Measurements from ENCODE around the gene GPR146. TPM values are rescaled to one million over a fixed set of nuclear protein-coding genes. Genes with fewer than 3 reads are reported as not detected.

The GPR146 gene
- total and polyA plus RNA-seq, 2 of the 13 experiments (the other 11 are each of a cell fraction or from before 2014, with no cell fraction given): 2.0 to 15.9 TPM

DNA sequence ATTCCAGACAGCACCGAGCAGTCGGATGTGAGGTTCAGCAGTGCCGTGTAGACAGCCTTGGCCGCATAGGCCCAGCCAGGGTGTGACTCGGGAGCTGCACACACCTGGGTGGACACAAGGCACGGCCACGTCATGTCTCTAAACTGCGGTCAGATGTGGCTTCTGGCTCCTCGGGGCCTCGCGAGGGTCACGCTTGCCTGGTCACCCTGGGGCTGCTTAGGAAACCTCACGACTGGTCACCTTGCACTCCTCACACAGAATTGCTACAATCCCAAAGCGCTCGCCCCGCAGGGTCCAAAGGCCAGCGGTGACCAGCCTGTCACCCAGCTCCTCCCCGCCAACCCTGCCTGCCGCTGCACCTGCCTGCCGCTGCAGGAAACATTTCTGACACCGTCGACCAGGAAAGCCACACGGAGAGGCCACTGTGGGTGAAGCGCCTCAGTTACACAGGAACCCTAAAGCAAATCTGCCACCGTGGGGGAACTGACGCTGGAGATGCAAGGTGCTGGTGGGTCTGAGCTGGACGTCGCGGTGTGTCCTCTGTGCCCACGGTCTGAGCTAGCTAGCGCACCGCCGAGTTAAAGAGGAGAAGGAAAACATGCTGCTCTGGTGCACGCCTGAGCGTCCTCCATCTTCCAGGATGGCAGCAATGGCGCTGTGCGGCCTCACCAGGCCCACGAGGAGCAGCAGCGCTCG lies 48.6 kb downstream of the GPR146 start (continued):
- TF ChIP-seq, protein P1, sequence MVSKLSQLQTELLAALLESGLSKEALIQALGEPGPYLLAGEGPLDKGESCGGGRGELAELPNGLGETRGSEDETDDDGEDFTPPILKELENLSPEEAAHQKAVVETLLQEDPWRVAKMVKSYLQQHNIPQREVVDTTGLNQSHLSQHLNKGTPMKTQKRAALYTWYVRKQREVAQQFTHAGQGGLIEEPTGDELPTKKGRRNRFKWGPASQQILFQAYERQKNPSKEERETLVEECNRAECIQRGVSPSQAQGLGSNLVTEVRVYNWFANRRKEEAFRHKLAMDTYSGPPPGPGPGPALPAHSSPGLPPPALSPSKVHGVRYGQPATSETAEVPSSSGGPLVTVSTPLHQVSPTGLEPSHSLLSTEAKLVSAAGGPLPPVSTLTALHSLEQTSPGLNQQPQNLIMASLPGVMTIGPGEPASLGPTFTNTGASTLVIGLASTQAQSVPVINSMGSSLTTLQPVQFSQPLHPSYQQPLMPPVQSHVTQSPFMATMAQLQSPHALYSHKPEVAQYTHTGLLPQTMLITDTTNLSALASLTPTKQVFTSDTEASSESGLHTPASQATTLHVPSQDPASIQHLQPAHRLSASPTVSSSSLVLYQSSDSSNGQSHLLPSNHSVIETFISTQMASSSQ (IDR thresholded peaks at IDR 0.05; ENCODE audit: low read depth): no peak
- TF ChIP-seq, protein P1 (CRISPR knock-in tag; IDR thresholded peaks at IDR 0.05; ENCODE audit: borderline replicate concordance): 0 out of 2 replicates have a peak, but pooled peaks have one; percentile 34
- TF ChIP-seq ZKSCAN8 (CRISPR knock-in tag; IDR thresholded peaks at IDR 0.05; ENCODE audit: borderline replicate concordance) (no peak; the same call in 1 of the 2 replicates), ZNF143 (CRISPR knock-in tag; IDR thresholded peaks at IDR 0.05) (no peak), KLF13 (CRISPR knock-in tag; IDR thresholded peaks at IDR 0.05) (no peak), ATRX (CRISPR knock-in tag; IDR thresholded peaks at IDR 0.05; ENCODE audit: borderline replicate concordance) (no peak), SRY (CRISPR knock-in tag; IDR thresholded peaks at IDR 0.05) (peak; percentile 73; the same call in 1 of the 2 replicates), POLR2A (IDR thresholded peaks at IDR 0.05; ENCODE audit: insufficient read depth in 1 of 2, low read depth in 2 of 2, low read length in 2 of 2) (0 out of 4 replicates have a peak, but pooled peaks of 1 of the 2 experiments have one; percentile 44), SUZ12 (IDR thresholded peaks at IDR 0.05; ENCODE audit: low read depth, low read length) (no peak), HOXA9 (CRISPR knock-in tag; IDR thresholded peaks at IDR 0.05; ENCODE audit: borderline replicate concordance) (no peak)
- TF ChIP-seq, protein P2, sequence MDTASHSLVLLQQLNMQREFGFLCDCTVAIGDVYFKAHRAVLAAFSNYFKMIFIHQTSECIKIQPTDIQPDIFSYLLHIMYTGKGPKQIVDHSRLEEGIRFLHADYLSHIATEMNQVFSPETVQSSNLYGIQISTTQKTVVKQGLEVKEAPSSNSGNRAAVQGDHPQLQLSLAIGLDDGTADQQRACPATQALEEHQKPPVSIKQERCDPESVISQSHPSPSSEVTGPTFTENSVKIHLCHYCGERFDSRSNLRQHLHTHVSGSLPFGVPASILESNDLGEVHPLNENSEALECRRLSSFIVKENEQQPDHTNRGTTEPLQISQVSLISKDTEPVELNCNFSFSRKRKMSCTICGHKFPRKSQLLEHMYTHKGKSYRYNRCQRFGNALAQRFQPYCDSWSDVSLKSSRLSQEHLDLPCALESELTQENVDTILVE (CRISPR knock-in tag; IDR thresholded peaks at IDR 0.05): no peak
- TF ChIP-seq, protein P3, sequence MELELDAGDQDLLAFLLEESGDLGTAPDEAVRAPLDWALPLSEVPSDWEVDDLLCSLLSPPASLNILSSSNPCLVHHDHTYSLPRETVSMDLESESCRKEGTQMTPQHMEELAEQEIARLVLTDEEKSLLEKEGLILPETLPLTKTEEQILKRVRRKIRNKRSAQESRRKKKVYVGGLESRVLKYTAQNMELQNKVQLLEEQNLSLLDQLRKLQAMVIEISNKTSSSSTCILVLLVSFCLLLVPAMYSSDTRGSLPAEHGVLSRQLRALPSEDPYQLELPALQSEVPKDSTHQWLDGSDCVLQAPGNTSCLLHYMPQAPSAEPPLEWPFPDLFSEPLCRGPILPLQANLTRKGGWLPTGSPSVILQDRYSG (CRISPR knock-in tag; IDR thresholded peaks at IDR 0.05): no peak
- TF ChIP-seq, protein P4, sequence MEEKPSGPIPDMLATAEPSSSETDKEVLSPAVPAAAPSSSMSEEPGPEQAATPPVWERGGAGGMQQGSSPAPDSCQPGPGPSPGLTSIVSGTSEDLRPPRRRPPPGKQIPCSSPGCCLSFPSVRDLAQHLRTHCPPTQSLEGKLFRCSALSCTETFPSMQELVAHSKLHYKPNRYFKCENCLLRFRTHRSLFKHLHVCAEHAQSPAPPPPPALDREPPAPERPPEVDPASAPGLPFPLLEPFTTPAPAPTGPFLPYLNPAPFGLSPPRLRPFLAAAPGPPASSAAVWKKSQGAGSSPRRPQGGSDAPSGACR (CRISPR knock-in tag; IDR thresholded peaks at IDR 0.05): no peak
- TF ChIP-seq, protein P5, sequence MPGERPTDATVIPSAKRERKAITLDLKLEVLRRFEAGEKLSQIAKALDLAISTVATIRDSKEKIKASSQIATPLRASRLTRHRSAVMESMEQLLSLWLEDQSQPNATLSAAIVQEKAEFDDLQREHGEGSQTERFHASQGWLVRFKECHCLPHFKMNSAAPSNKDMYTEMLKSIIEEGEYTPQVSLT (CRISPR knock-in tag; IDR thresholded peaks at IDR 0.05; ENCODE audit: borderline replicate concordance, low read depth): no peak
- TF ChIP-seq, protein P6, sequence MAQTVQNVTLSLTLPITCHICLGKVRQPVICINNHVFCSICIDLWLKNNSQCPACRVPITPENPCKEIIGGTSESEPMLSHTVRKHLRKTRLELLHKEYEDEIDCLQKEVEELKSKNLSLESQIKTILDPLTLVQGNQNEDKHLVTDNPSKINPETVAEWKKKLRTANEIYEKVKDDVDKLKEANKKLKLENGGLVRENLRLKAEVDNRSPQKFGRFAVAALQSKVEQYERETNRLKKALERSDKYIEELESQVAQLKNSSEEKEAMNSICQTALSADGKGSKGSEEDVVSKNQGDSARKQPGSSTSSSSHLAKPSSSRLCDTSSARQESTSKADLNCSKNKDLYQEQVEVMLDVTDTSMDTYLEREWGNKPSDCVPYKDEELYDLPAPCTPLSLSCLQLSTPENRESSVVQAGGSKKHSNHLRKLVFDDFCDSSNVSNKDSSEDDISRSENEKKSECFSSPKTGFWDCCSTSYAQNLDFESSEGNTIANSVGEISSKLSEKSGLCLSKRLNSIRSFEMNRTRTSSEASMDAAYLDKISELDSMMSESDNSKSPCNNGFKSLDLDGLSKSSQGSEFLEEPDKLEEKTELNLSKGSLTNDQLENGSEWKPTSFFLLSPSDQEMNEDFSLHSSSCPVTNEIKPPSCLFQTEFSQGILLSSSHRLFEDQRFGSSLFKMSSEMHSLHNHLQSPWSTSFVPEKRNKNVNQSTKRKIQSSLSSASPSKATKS (CRISPR knock-in tag; IDR thresholded peaks at IDR 0.05): no peak

All from HepG2 (cell line).